ENCODE results near the gene DOCK10.

GRCh38 chr2:224751996-224752698 is 290.1 kb downstream of the DOCK10 start:
- TF ChIP-seq CTCF (IDR thresholded peaks at IDR 0.05) (no peak), POLR2A (IDR thresholded peaks at IDR 0.05) (no peak)
